Measurements from ENCODE around the gene XRCC5. TPM values are rescaled to one million over a fixed set of nuclear protein-coding genes. Genes with fewer than 3 reads are reported as not detected.

XRCC5 gene
- total RNA-seq, 1 experiment from 2014 or later: 496 TPM

DNA sequence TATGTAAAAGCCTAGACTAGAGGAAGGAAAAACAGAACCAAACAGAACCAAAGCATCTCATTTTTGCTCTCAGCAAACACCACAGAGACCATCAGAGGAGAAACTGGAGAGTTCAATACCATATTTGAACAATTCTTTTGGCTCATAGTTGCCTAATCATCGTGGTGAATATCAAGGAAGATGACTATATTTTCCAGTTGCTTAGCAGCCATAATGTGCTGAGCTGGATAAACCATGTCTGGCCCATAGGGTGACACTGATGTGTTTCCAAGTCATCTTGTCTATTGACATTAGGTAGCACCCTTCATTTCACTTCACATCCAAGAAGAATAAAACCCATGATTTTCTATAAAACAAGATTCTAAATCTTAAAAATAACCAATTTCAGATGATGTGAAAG lies 5.9 kb upstream of the XRCC5 start:
- Histone ChIP-seq H3K27me3 (ENCODE audit: control insufficient read depth, insufficient read depth, low read length) (no peaks in the 10 kb centered on the region), H3K4me3 (ENCODE audit: insufficient read depth, low read depth, low read length) (no peak overlapping the region), H3K36me3 (replicated peaks; ENCODE audit: control insufficient read depth, insufficient read depth, low read length) (no peaks in the 10 kb centered on the region)
- no peak for DNase-seq

GRCh38 chr2:216104691-216105090 lies 4.5 kb upstream of the XRCC5 start:
- DNase-seq: no peak
- Histone ChIP-seq H3K4me3 (ENCODE audit: insufficient read depth, low read depth, low read length) (no peak overlapping the region), H3K36me3 (replicated peaks; ENCODE audit: control insufficient read depth, insufficient read depth, low read length) (no peaks in the 10 kb centered on the region), H3K27me3 (ENCODE audit: control insufficient read depth, insufficient read depth, low read length) (no peaks in the 10 kb centered on the region)

- no peaks in the 10 kb centered on the region for H3K27me3 ChIP-seq (ENCODE audit: control insufficient read depth, insufficient read depth, low read length)
- DNase-seq: no peak
- peaks cover 18% of the 10 kb centered on the region for H3K36me3 ChIP-seq (replicated peaks; ENCODE audit: control insufficient read depth, insufficient read depth, low read length)
- no peak overlapping the region for H3K4me3 ChIP-seq (ENCODE audit: insufficient read depth, low read depth, low read length)
These were observed 1.8 kb upstream of the XRCC5 start for GRCh38 chr2:216107320-216107719.

- no peaks in the 10 kb centered on the region for H3K27me3 ChIP-seq (ENCODE audit: control insufficient read depth, insufficient read depth, low read length)
- H3K4me3 ChIP-seq (ENCODE audit: insufficient read depth, low read depth, low read length): no peak overlapping the region
- peaks cover 22% of the 10 kb centered on the region for H3K36me3 ChIP-seq (replicated peaks; ENCODE audit: control insufficient read depth, insufficient read depth, low read length)
- DNase-seq: peak; percentile 58
These were observed 1.4 kb upstream of the XRCC5 start for GRCh38 chr2:216107760-216108159.

DNA sequence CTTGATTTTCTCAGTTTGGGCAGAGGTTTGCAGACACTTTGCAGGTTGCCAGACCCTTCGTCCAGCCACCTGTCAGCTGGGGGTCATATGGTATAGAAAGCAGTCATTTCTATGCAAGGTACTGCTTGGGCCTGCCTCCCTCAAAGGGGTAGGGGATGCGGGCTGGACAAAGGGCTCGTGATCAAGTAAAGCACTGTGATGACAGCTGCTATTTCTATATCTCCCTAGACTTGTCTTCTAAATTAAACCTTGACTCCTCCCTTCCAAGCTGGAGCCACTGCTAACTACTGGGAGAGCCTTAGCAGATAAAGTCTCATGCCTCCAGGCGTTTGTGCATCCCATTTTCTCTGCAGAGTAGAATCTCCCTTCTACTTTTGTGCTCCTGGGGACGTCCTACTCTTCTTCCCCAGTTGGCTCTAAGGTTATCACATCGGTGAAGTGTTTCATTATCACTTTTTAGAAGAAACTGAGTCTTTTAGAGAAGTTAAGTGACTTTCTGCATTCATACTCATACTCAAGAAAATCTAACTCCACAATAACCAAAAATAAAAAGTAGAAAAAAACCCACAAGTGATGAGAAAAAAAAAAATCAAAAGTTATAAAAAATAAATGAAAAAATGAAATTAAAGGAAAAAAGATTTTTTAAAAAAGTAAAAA lies 710 bp upstream of the XRCC5 start:
- Histone ChIP-seq H3K4me3 (ENCODE audit: insufficient read depth, low read depth, low read length) (peak overlapping the region; percentile 32), H3K27me3 (ENCODE audit: control insufficient read depth, insufficient read depth, low read length) (no peaks in the 10 kb centered on the region), H3K36me3 (replicated peaks; ENCODE audit: control insufficient read depth, insufficient read depth, low read length) (peaks cover 29% of the 10 kb centered on the region)
- DNase-seq: peak; percentile 50

GRCh38 chr2:216109962-216110614 lies 940 bp downstream of the XRCC5 start:
- H3K36me3 ChIP-seq (replicated peaks; ENCODE audit: control insufficient read depth, insufficient read depth, low read length): peaks cover 35% of the 10 kb centered on the region
- no peaks in the 10 kb centered on the region for H3K27me3 ChIP-seq (ENCODE audit: control insufficient read depth, insufficient read depth, low read length)
- peak overlapping the region; percentile 100 for H3K4me3 ChIP-seq (ENCODE audit: insufficient read depth, low read depth, low read length)
- DNase-seq: no peak

- no peak for DNase-seq
- Histone ChIP-seq H3K4me3 (ENCODE audit: insufficient read depth, low read depth, low read length) (no peak overlapping the region; the same call in 1 of the 2 replicates), H3K27me3 (ENCODE audit: control insufficient read depth, insufficient read depth, low read length) (no peaks in the 10 kb centered on the region), H3K36me3 (replicated peaks; ENCODE audit: control insufficient read depth, insufficient read depth, low read length) (peaks cover 35% of the 10 kb centered on the region)
These were observed 1.5 kb downstream of the XRCC5 start for GRCh38 chr2:216110620-216111019.

GRCh38 chr2:216111122-216111521 lies 2.0 kb downstream of the XRCC5 start:
- Histone ChIP-seq H3K27me3 (ENCODE audit: control insufficient read depth, insufficient read depth, low read length) (no peaks in the 10 kb centered on the region), H3K4me3 (ENCODE audit: insufficient read depth, low read depth, low read length) (no peak overlapping the region), H3K36me3 (replicated peaks; ENCODE audit: control insufficient read depth, insufficient read depth, low read length) (peaks cover 35% of the 10 kb centered on the region)
- DNase-seq: no peak

DNA sequence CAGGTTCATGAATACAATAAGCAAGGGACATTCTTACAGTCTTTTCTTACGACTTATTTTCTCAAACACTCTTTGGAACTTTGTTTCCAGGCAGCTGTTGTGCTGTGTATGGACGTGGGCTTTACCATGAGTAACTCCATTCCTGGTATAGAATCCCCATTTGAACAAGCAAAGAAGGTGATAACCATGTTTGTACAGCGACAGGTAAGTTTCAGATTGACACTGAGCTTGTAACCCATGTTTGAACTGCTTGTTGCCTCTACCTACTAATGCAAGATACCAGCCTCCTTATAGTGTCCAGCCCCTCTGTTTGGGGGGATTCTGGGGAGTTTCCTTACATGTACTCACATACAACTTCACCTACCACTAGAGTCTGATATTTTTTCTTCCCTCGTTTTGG lies 3.8 kb downstream of the XRCC5 start:
- H3K4me3 ChIP-seq (ENCODE audit: insufficient read depth, low read depth, low read length): no peak overlapping the region
- no peaks in the 10 kb centered on the region for H3K27me3 ChIP-seq (ENCODE audit: control insufficient read depth, insufficient read depth, low read length)
- H3K36me3 ChIP-seq (replicated peaks; ENCODE audit: control insufficient read depth, insufficient read depth, low read length): peaks cover 48% of the 10 kb centered on the region
- no peak for DNase-seq

DNA sequence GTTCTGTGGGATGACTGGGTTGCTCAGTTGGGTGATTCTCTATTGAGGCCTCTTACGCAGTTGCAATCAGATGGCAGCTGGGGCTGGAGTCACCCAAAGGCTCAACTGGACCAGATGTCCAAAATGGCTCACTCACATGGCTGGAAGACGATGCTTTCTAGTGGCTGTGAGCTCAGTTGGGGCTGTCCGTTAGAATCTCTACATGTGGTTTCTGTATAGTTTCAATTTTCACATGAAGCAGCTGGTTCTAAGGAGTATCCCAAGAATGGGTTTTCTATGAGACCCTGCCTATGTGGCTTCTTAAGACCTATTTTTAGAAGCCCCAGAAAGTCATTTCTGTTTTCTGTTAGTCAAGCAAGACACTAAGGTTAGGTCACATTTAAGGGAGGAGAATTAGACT lies 4.4 kb downstream of the XRCC5 start:
- no peak overlapping the region for H3K4me3 ChIP-seq (ENCODE audit: insufficient read depth, low read depth, low read length)
- DNase-seq: no peak
- no peaks in the 10 kb centered on the region for H3K27me3 ChIP-seq (ENCODE audit: control insufficient read depth, insufficient read depth, low read length)
- H3K36me3 ChIP-seq (replicated peaks; ENCODE audit: control insufficient read depth, insufficient read depth, low read length): peaks cover 54% of the 10 kb centered on the region

GRCh38 chr2:216114382-216114713 lies 5.2 kb downstream of the XRCC5 start:
- Histone ChIP-seq H3K27me3 (ENCODE audit: control insufficient read depth, insufficient read depth, low read length) (no peaks in the 10 kb centered on the region), H3K4me3 (ENCODE audit: insufficient read depth, low read depth, low read length) (no peak overlapping the region), H3K36me3 (replicated peaks; ENCODE audit: control insufficient read depth, insufficient read depth, low read length) (peaks cover 61% of the 10 kb centered on the region)
- DNase-seq: no peak

GRCh38 chr2:216114714-216115531 lies 5.8 kb downstream of the XRCC5 start:
- DNase-seq: peak; percentile 82
- Histone ChIP-seq H3K36me3 (replicated peaks; ENCODE audit: control insufficient read depth, insufficient read depth, low read length) (peaks cover 67% of the 10 kb centered on the region), H3K4me3 (ENCODE audit: insufficient read depth, low read depth, low read length) (peak overlapping the region; percentile 28), H3K27me3 (ENCODE audit: control insufficient read depth, insufficient read depth, low read length) (no peaks in the 10 kb centered on the region)

- H3K4me3 ChIP-seq (ENCODE audit: insufficient read depth, low read depth, low read length): no peak overlapping the region
- no peak for DNase-seq
- H3K36me3 ChIP-seq (replicated peaks; ENCODE audit: control insufficient read depth, insufficient read depth, low read length): peaks cover 69% of the 10 kb centered on the region
- H3K27me3 ChIP-seq (ENCODE audit: control insufficient read depth, insufficient read depth, low read length): no peaks in the 10 kb centered on the region
These were observed 7.3 kb downstream of the XRCC5 start for GRCh38 chr2:216116418-216116817.

GRCh38 chr2:216117561-216118340 lies 8.6 kb downstream of the XRCC5 start:
- Histone ChIP-seq H3K27me3 (ENCODE audit: control insufficient read depth, insufficient read depth, low read length) (no peaks in the 10 kb centered on the region), H3K4me3 (ENCODE audit: insufficient read depth, low read depth, low read length) (no peak overlapping the region), H3K36me3 (replicated peaks; ENCODE audit: control insufficient read depth, insufficient read depth, low read length) (peaks cover 63% of the 10 kb centered on the region)
- DNase-seq: no peak

Data from H7 (cell line).